ENCODE data around the gene TM4SF20.

The TM4SF20 gene

GRCh38 chr2:227377467-227378351, 1.4 kb downstream of the TM4SF20 start:
- Histone ChIP-seq H3K9me2 (replicated peaks; ENCODE audit: low read depth, low read length) (no peaks in the 10 kb centered on the region), H3K4me1 (ENCODE audit: insufficient read depth, low read length, poor library complexity, severe bottlenecking) (peaks cover 37% of the 10 kb centered on the region), H3K36me3 (ENCODE audit: insufficient read depth, low read length) (no peaks in the 10 kb centered on the region), H3K9ac (ENCODE audit: low read depth, low read length, poor library complexity, severe bottlenecking) (peak overlapping the region; percentile 0), H3F3A (ENCODE audit: low read depth) (no peaks in the 10 kb centered on the region), H3K4me3 (ENCODE audit: low read length, poor library complexity, severe bottlenecking) (no peak overlapping the region), H4K20me1 (ENCODE audit: insufficient read depth, low read length, poor library complexity, severe bottlenecking) (no peaks in the 10 kb centered on the region), H3K79me2 (ENCODE audit: insufficient read depth, low read length) (no peaks in the 10 kb centered on the region), H3K27me3 (ENCODE audit: insufficient read depth, low read length, poor library complexity, severe bottlenecking) (no peaks in the 10 kb centered on the region), H3K4me2 (ENCODE audit: low read depth, low read length, poor library complexity, severe bottlenecking) (peak overlapping the region; percentile 11), H2AFZ (ENCODE audit: low read length) (peak overlapping the region; percentile 6; the same call in 1 of the 2 replicates), H3K9me3 (ENCODE audit: insufficient read depth, low read depth, low read length) (no peaks in the 10 kb centered on the region)
- TF ChIP-seq EZH2phosphoT487 (IDR thresholded peaks at IDR 0.05; ENCODE audit: borderline replicate concordance) = no peak
- TF ChIP-seq, protein P1, sequence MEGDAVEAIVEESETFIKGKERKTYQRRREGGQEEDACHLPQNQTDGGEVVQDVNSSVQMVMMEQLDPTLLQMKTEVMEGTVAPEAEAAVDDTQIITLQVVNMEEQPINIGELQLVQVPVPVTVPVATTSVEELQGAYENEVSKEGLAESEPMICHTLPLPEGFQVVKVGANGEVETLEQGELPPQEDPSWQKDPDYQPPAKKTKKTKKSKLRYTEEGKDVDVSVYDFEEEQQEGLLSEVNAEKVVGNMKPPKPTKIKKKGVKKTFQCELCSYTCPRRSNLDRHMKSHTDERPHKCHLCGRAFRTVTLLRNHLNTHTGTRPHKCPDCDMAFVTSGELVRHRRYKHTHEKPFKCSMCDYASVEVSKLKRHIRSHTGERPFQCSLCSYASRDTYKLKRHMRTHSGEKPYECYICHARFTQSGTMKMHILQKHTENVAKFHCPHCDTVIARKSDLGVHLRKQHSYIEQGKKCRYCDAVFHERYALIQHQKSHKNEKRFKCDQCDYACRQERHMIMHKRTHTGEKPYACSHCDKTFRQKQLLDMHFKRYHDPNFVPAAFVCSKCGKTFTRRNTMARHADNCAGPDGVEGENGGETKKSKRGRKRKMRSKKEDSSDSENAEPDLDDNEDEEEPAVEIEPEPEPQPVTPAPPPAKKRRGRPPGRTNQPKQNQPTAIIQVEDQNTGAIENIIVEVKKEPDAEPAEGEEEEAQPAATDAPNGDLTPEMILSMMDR (conservative IDR thresholded peaks at IDR 0.05; ENCODE audit: low read length) = peak; percentile 64

- no peaks in the 10 kb centered on the region for H3K9me2 ChIP-seq (replicated peaks; ENCODE audit: low read depth, low read length)
- no peaks in the 10 kb centered on the region for H3F3A ChIP-seq (ENCODE audit: low read depth)
- peak overlapping the region; percentile 6; the same call in 1 of the 2 replicates for H2AFZ ChIP-seq (ENCODE audit: low read length)
- TF ChIP-seq, protein P1 (conservative IDR thresholded peaks at IDR 0.05; ENCODE audit: low read length) = no peak
- TF ChIP-seq EZH2phosphoT487 (IDR thresholded peaks at IDR 0.05; ENCODE audit: borderline replicate concordance) = no peak
- H3K4me1 ChIP-seq (ENCODE audit: insufficient read depth, low read length, poor library complexity, severe bottlenecking) = peaks cover 37% of the 10 kb centered on the region
- no peaks in the 10 kb centered on the region for H3K27me3 ChIP-seq (ENCODE audit: insufficient read depth, low read length, poor library complexity, severe bottlenecking)
- no peaks in the 10 kb centered on the region for H3K36me3 ChIP-seq (ENCODE audit: insufficient read depth, low read length)
- H3K4me2 ChIP-seq (ENCODE audit: low read depth, low read length, poor library complexity, severe bottlenecking) = no peak overlapping the region
- H3K9me3 ChIP-seq (ENCODE audit: insufficient read depth, low read depth, low read length) = no peaks in the 10 kb centered on the region
- no peaks in the 10 kb centered on the region for H3K79me2 ChIP-seq (ENCODE audit: insufficient read depth, low read length)
- no peak overlapping the region for H3K4me3 ChIP-seq (ENCODE audit: low read length, poor library complexity, severe bottlenecking)
- H4K20me1 ChIP-seq (ENCODE audit: insufficient read depth, low read length, poor library complexity, severe bottlenecking) = no peaks in the 10 kb centered on the region
- peak overlapping the region; percentile 0 for H3K9ac ChIP-seq (ENCODE audit: low read depth, low read length, poor library complexity, severe bottlenecking)
Measured at GRCh38 chr2:227376656-227377396, 2.3 kb downstream of the TM4SF20 start.

DNA sequence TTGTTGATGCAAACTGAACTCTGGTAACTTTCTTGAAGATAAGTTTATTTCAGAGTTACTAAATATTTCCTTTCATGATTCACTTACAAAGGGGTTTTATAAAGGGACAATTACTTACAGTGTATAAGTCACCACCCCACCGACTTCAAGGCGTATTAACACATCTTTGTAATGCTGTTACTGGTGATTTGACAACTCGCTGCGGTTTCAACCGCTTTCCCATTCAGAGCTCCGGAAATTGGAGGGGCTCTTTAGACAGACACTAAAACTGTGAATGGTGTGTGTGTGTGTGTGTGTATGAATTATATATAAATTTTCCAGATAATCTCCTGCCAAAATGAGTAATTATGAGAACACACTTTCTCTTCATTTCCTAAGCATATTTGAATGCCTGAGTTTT, 4.9 kb downstream of the TM4SF20 start:
- H3K4me1 ChIP-seq (ENCODE audit: insufficient read depth, low read length, poor library complexity, severe bottlenecking) = peaks cover 37% of the 10 kb centered on the region
- TF ChIP-seq, protein P1 (conservative IDR thresholded peaks at IDR 0.05; ENCODE audit: low read length) = no peak
- no peak for TF ChIP-seq EZH2phosphoT487 (IDR thresholded peaks at IDR 0.05; ENCODE audit: borderline replicate concordance)
- H3K9ac ChIP-seq (ENCODE audit: low read depth, low read length, poor library complexity, severe bottlenecking) = peak overlapping the region; percentile 50
- H3K79me2 ChIP-seq (ENCODE audit: insufficient read depth, low read length) = no peaks in the 10 kb centered on the region
- peak overlapping the region; percentile 74 for H3K4me2 ChIP-seq (ENCODE audit: low read depth, low read length, poor library complexity, severe bottlenecking)
- H3K36me3 ChIP-seq (ENCODE audit: insufficient read depth, low read length) = no peaks in the 10 kb centered on the region
- H3K9me3 ChIP-seq (ENCODE audit: insufficient read depth, low read depth, low read length) = no peaks in the 10 kb centered on the region
- H3K4me3 ChIP-seq (ENCODE audit: low read length, poor library complexity, severe bottlenecking) = peak overlapping the region; percentile 59
- no peaks in the 10 kb centered on the region for H3K9me2 ChIP-seq (replicated peaks; ENCODE audit: low read depth, low read length)
- no peaks in the 10 kb centered on the region for H3F3A ChIP-seq (ENCODE audit: low read depth)
- no peaks in the 10 kb centered on the region for H4K20me1 ChIP-seq (ENCODE audit: insufficient read depth, low read length, poor library complexity, severe bottlenecking)
- no peak overlapping the region; the same call in 1 of the 2 replicates for H2AFZ ChIP-seq (ENCODE audit: low read length)
- H3K27me3 ChIP-seq (ENCODE audit: insufficient read depth, low read length, poor library complexity, severe bottlenecking) = no peaks in the 10 kb centered on the region

Data from Loucy (cell line).